Measurements from ENCODE around the gene SLC6A4. TPM values are rescaled to one million over a fixed set of nuclear protein-coding genes. Genes with fewer than 3 reads are reported as not detected.
A peak's percentile ranks its signal among the peaks of the same experiment; 100 is the strongest.

The SLC6A4 gene
- total RNA-seq, 1 donor from 2014 or later = not detected

GRCh38 chr17:30229012-30229411 lies 6.5 kb downstream of the SLC6A4 start:
- DNase-seq (ENCODE audit: low read depth) (peak; percentile 18), FAIRE-seq (no peak)
- Histone ChIP-seq H3K27me3 (ENCODE audit: control insufficient read depth, insufficient read depth, low read length) (peaks cover 10% of the 10 kb centered on the region), H3K36me3 (ENCODE audit: control insufficient read depth, insufficient read depth, low read length) (no peaks in the 10 kb centered on the region), H3K4me3 (ENCODE audit: low read depth, low read length) (no peak overlapping the region)
- TF ChIP-seq, protein P1, sequence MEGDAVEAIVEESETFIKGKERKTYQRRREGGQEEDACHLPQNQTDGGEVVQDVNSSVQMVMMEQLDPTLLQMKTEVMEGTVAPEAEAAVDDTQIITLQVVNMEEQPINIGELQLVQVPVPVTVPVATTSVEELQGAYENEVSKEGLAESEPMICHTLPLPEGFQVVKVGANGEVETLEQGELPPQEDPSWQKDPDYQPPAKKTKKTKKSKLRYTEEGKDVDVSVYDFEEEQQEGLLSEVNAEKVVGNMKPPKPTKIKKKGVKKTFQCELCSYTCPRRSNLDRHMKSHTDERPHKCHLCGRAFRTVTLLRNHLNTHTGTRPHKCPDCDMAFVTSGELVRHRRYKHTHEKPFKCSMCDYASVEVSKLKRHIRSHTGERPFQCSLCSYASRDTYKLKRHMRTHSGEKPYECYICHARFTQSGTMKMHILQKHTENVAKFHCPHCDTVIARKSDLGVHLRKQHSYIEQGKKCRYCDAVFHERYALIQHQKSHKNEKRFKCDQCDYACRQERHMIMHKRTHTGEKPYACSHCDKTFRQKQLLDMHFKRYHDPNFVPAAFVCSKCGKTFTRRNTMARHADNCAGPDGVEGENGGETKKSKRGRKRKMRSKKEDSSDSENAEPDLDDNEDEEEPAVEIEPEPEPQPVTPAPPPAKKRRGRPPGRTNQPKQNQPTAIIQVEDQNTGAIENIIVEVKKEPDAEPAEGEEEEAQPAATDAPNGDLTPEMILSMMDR (IDR thresholded peaks at IDR 0.05; ENCODE audit: insufficient read depth, low read length, severe bottlenecking) = no peak

GRCh38 chr17:30228011-30228410 lies 7.5 kb downstream of the SLC6A4 start:
- FAIRE-seq = no peak
- Histone ChIP-seq H3K27me3 (ENCODE audit: control insufficient read depth, insufficient read depth, low read length) (peaks cover 7% of the 10 kb centered on the region), H3K36me3 (ENCODE audit: control insufficient read depth, insufficient read depth, low read length) (no peaks in the 10 kb centered on the region), H3K4me3 (ENCODE audit: low read depth, low read length) (no peak overlapping the region)
- DNase-seq (ENCODE audit: low read depth) = no peak
- TF ChIP-seq, protein P1 (IDR thresholded peaks at IDR 0.05; ENCODE audit: insufficient read depth, low read length, severe bottlenecking) = no peak

- no peak overlapping the region for H3K4me3 ChIP-seq (ENCODE audit: low read depth, low read length)
- TF ChIP-seq, protein P1 (IDR thresholded peaks at IDR 0.05; ENCODE audit: insufficient read depth, low read length, severe bottlenecking) = no peak
- H3K36me3 ChIP-seq (ENCODE audit: control insufficient read depth, insufficient read depth, low read length) = no peaks in the 10 kb centered on the region
- DNase-seq (ENCODE audit: low read depth) = no peak
- no peaks in the 10 kb centered on the region for H3K27me3 ChIP-seq (ENCODE audit: control insufficient read depth, insufficient read depth, low read length)
- FAIRE-seq = no peak
Observed at GRCh38 chr17:30226878-30227277, 8.6 kb downstream of the SLC6A4 start.

GRCh38 chr17:30225919-30226553 lies 9.5 kb downstream of the SLC6A4 start:
- Histone ChIP-seq H3K27me3 (ENCODE audit: control insufficient read depth, insufficient read depth, low read length) (no peaks in the 10 kb centered on the region), H3K4me3 (ENCODE audit: low read depth, low read length) (no peak overlapping the region), H3K36me3 (ENCODE audit: control insufficient read depth, insufficient read depth, low read length) (no peaks in the 10 kb centered on the region)
- DNase-seq (ENCODE audit: low read depth) (no peak), FAIRE-seq (peak; percentile 60)
- TF ChIP-seq, protein P1 (IDR thresholded peaks at IDR 0.05; ENCODE audit: insufficient read depth, low read length, severe bottlenecking) = no peak

GRCh38 chr17:30225112-30225511 lies 10.4 kb downstream of the SLC6A4 start:
- Histone ChIP-seq H3K36me3 (ENCODE audit: control insufficient read depth, insufficient read depth, low read length) (no peaks in the 10 kb centered on the region), H3K4me3 (ENCODE audit: low read depth, low read length) (no peak overlapping the region), H3K27me3 (ENCODE audit: control insufficient read depth, insufficient read depth, low read length) (no peaks in the 10 kb centered on the region)
- no peak for FAIRE-seq
- DNase-seq (ENCODE audit: low read depth) = peak; percentile 50
- TF ChIP-seq, protein P1 (IDR thresholded peaks at IDR 0.05; ENCODE audit: insufficient read depth, low read length, severe bottlenecking) = no peak

DNA sequence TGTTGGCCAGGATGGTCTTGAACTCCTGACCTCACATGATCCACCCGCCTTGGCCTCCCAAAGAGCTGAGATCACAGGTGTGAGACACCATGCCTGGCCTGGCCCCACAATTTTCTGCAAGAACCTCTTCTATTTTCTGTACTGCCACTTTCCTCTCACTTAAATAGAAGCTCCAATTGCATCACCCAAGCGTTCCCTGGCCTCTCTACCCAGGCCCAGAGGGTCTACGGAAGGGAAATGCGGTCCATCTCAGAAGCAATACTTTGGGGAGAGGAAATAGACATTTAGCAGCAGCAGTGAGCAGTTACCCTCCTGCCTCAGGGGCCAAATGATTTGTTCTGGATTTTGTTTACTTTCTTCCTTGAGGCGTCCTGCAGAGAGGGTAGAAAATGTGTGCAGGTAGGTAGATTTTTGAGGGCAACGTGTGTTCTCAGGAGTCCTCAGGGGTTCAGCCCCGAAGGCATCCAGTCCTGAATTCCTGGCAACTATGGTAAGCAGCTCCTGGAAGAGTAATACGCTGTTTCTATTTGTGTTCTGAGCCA lies 11.0 kb downstream of the SLC6A4 start:
- Histone ChIP-seq H3K27me3 (ENCODE audit: control insufficient read depth, insufficient read depth, low read length) (no peaks in the 10 kb centered on the region), H3K4me3 (ENCODE audit: low read depth, low read length) (no peak overlapping the region), H3K36me3 (ENCODE audit: control insufficient read depth, insufficient read depth, low read length) (no peaks in the 10 kb centered on the region)
- FAIRE-seq = no peak
- TF ChIP-seq, protein P1 (IDR thresholded peaks at IDR 0.05; ENCODE audit: insufficient read depth, low read length, severe bottlenecking) = no peak
- no peak for DNase-seq (ENCODE audit: low read depth)
